MM.1S (cell line): ENCODE data around the gene ZNF516.

Source experiments
- DNase-seq: peaks from one replicate; pipeline ENCODE4 v3.0.0-alpha.2; 2015
- H2AFZ ChIP-seq: fragments of 300-600 bp; sonication (generic); 2 replicates; pipeline ENCODE4 v1.6.0; 2016; ENCODE audit warnings: antibody characterized with exemption, low read length
- H3F3A ChIP-seq: fragments of 300-600 bp; sonication (generic); 2 replicates; pipeline ENCODE4 v1.6.1; 2016; ENCODE audit warnings: mild to moderate bottlenecking, antibody characterized with exemption, low read length, moderate library complexity, mixed read lengths; ENCODE audit not compliant: insufficient read depth
- H3K27ac ChIP-seq: fragments of 300-600 bp; sonication (generic); 2 replicates; pipeline ENCODE4 v1.5.1; 2016; ENCODE audit warnings: mild to moderate bottlenecking, low read length
- H3K27me3 ChIP-seq: fragments of 300-600 bp; sonication (generic); replicated peaks from 2 replicates; pipeline ENCODE4 v1.6.0; 2016; ENCODE audit warnings: low read length; ENCODE audit not compliant: insufficient read depth
- H3K36me3 ChIP-seq: fragments of 300-600 bp; sonication (generic); replicated peaks from 2 replicates; pipeline ENCODE4 v1.6.1; 2016; ENCODE audit warnings: mild to moderate bottlenecking, low read length, mixed read lengths; ENCODE audit not compliant: insufficient read depth
- H3K4me1 ChIP-seq: fragments of 300-600 bp; sonication (generic); 2 replicates; pipeline ENCODE4 v1.6.1; 2016; ENCODE audit warnings: low read length, mixed read lengths
- H3K4me2 ChIP-seq: fragments of 300-600 bp; sonication (generic); 2 replicates; pipeline ENCODE4 v1.6.0; 2016; ENCODE audit warnings: low read depth, low read length
- H3K4me3 ChIP-seq: fragments of 300-600 bp; sonication (generic); 2 replicates; pipeline ENCODE4 v1.5.1; 2016; ENCODE audit warnings: low read length, mixed read lengths
- H3K79me2 ChIP-seq: fragments of 300-600 bp; sonication (generic); 2 replicates; pipeline ENCODE4 v1.6.1; 2016; ENCODE audit warnings: mixed run types, low read length, mixed read lengths
- H3K9ac ChIP-seq: fragments of 300-600 bp; sonication (generic); 2 replicates; pipeline ENCODE4 v1.6.1; 2016; ENCODE audit warnings: low read length, mixed read lengths
- H3K9me2 ChIP-seq: fragments of 300-600 bp; sonication (generic); replicated peaks from 2 replicates; pipeline ENCODE4 v1.6.1; 2016; ENCODE audit warnings: mild to moderate bottlenecking, low read length, mixed read lengths; ENCODE audit not compliant: insufficient read depth
- H3K9me3 ChIP-seq: fragments of 300-600 bp; sonication (generic); replicated peaks from 2 replicates; pipeline ENCODE4 v1.6.1; 2016; ENCODE audit warnings: mild to moderate bottlenecking, low read length, mixed read lengths; ENCODE audit not compliant: insufficient read depth
- H4K20me1 ChIP-seq: fragments of 300-600 bp; sonication (generic); 2 replicates; pipeline ENCODE4 v1.6.1; 2016; ENCODE audit warnings: mild to moderate bottlenecking, low read length, moderate library complexity, mixed read lengths; ENCODE audit not compliant: insufficient read depth
- CTCF ChIP-seq: fragments of 300-600 bp; sonication (generic); IDR thresholded peaks from 2 replicates; pipeline ENCODE4 v1.5.1; 2016; ENCODE audit warnings: antibody characterized with exemption, low read length, mixed read lengths
- EZH2 ChIP-seq: fragments of 300-600 bp; sonication (generic); optimal IDR thresholded peaks from 2 replicates; pipeline ENCODE3; 2017; ENCODE audit warnings: low read depth, mild to moderate bottlenecking, antibody characterized with exemption, low read length, mixed read lengths
- EZH2phosphoT487 ChIP-seq: fragments of 300-600 bp; sonication (generic); IDR thresholded peaks from 2 replicates; pipeline ENCODE4 v1.6.1; 2018; ENCODE audit warnings: antibody characterized with exemption, low read length

The ZNF516 gene

GRCh38 chr18:76432970-76433767 is 61.9 kb downstream of the ZNF516 start:
- no peak overlapping the region for H3K4me2 ChIP-seq
- no peaks in the 10 kb centered on the region for H3K4me1 ChIP-seq
- H3K27ac ChIP-seq, result no peak overlapping the region
- no peaks in the 10 kb centered on the region for H3K9me2 ChIP-seq
- H4K20me1 ChIP-seq, result no peaks in the 10 kb centered on the region
- no peaks in the 10 kb centered on the region for H3K36me3 ChIP-seq
- TF ChIP-seq CTCF (no peak), EZH2 (no peak), EZH2phosphoT487 (no peak)
- no peak overlapping the region for H2AFZ ChIP-seq
- H3K27me3 ChIP-seq, result no peaks in the 10 kb centered on the region
- DNase-seq, result no peak
- H3K9me3 ChIP-seq, result no peaks in the 10 kb centered on the region
- no peaks in the 10 kb centered on the region for H3K79me2 ChIP-seq
- H3K9ac ChIP-seq, result no peak overlapping the region
- no peaks in the 10 kb centered on the region for H3F3A ChIP-seq
- no peak overlapping the region for H3K4me3 ChIP-seq

GRCh38 chr18:76432274-76432755 is 62.7 kb downstream of the ZNF516 start:
- no peak overlapping the region for H3K4me2 ChIP-seq
- no peak for TF ChIP-seq CTCF
- TF ChIP-seq EZH2, result no peak
- no peak overlapping the region for H3K27ac ChIP-seq
- H3K79me2 ChIP-seq, result no peaks in the 10 kb centered on the region
- H3K36me3 ChIP-seq, result no peaks in the 10 kb centered on the region
- no peaks in the 10 kb centered on the region for H3K9me2 ChIP-seq
- H3K9ac ChIP-seq, result no peak overlapping the region
- H4K20me1 ChIP-seq, result no peaks in the 10 kb centered on the region
- H3K4me3 ChIP-seq, result no peak overlapping the region
- DNase-seq, result no peak
- H3F3A ChIP-seq, result no peaks in the 10 kb centered on the region
- H3K27me3 ChIP-seq, result no peaks in the 10 kb centered on the region
- H3K9me3 ChIP-seq, result no peaks in the 10 kb centered on the region
- H3K4me1 ChIP-seq, result no peaks in the 10 kb centered on the region
- no peak overlapping the region for H2AFZ ChIP-seq

- H3K4me2 ChIP-seq, result no peak overlapping the region
- no peaks in the 10 kb centered on the region for H3K36me3 ChIP-seq
- no peak for DNase-seq
- no peaks in the 10 kb centered on the region for H3K79me2 ChIP-seq
- H3F3A ChIP-seq, result no peaks in the 10 kb centered on the region
- no peaks in the 10 kb centered on the region for H3K9me3 ChIP-seq
- no peaks in the 10 kb centered on the region for H3K9me2 ChIP-seq
- no peak overlapping the region for H2AFZ ChIP-seq
- no peaks in the 10 kb centered on the region for H3K27me3 ChIP-seq
- H3K4me3 ChIP-seq, result no peak overlapping the region
- H3K4me1 ChIP-seq, result no peaks in the 10 kb centered on the region
- H4K20me1 ChIP-seq, result no peaks in the 10 kb centered on the region
- H3K9ac ChIP-seq, result no peak overlapping the region
- no peak for TF ChIP-seq CTCF
- TF ChIP-seq EZH2phosphoT487, result no peak
- no peak for TF ChIP-seq EZH2
- H3K27ac ChIP-seq, result no peak overlapping the region
These were observed 63.4 kb downstream of the ZNF516 start for GRCh38 chr18:76431437-76432273.
